GM06990 (cell line): ENCODE results near the gene ZDHHC14.

Experiments used
- DNase-seq: peaks from one replicate; pipeline ENCODE4 v3.0.0-alpha.2; 2011; ENCODE audit not compliant: insufficient read length; ENCODE audit errors: extremely low read depth
- H3K27me3 ChIP-seq: replicated peaks from 2 replicates; pipeline ENCODE4 v1.6.0; 2011; ENCODE audit warnings: low read length; ENCODE audit not compliant: control insufficient read depth, insufficient read depth
- H3K36me3 ChIP-seq: 2 replicates; pipeline ENCODE4 v1.5.1; 2011; ENCODE audit warnings: low read length; ENCODE audit not compliant: control insufficient read depth, insufficient read depth
- H3K4me3 ChIP-seq: replicated peaks from 2 replicates; pipeline ENCODE4 v1.5.1; 2011; ENCODE audit warnings: low read depth, mild to moderate bottlenecking, control low read depth, low read length
- CTCF ChIP-seq: IDR thresholded peaks from 2 replicates; pipeline ENCODE4 v1.5.1; 2011; ENCODE audit warnings: low read length, control low read depth, mild to moderate bottlenecking, inconsistent platforms; ENCODE audit not compliant: insufficient read depth, poor library complexity, severe bottlenecking

The ZDHHC14 gene

DNA sequence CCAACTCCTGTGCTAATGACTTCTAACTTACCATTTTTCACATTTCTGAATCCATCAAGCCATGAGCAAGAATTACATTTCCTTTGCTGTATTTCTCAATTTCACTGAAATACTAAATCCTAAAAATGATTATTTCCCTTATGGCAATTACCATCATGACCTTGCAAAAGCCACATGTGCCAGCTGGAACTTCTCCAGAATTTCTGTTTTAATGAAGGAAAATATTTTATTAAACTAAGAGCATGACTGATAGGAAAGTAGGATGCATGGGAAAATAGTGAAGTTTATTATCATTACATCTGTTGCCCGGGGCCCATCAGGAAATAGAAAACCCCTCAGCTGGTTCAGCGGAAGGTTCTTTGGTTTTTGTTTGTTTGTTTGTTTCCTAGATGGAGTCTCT is 43.2 kb upstream of the ZDHHC14 start:
- H3K36me3 ChIP-seq = no peaks in the 10 kb centered on the region
- TF ChIP-seq CTCF = no peak
- DNase-seq = no peak
- H3K27me3 ChIP-seq = no peaks in the 10 kb centered on the region; the same call in 1 of the 2 replicates
- H3K4me3 ChIP-seq = no peak overlapping the region

GRCh38 chr6:157339432-157339831 is 41.6 kb upstream of the ZDHHC14 start:
- Histone ChIP-seq H3K27me3 (no peaks in the 10 kb centered on the region; the same call in 1 of the 2 replicates), H3K36me3 (no peaks in the 10 kb centered on the region), H3K4me3 (no peak overlapping the region)
- peak; percentile 28 for TF ChIP-seq CTCF
- DNase-seq = no peak

DNA sequence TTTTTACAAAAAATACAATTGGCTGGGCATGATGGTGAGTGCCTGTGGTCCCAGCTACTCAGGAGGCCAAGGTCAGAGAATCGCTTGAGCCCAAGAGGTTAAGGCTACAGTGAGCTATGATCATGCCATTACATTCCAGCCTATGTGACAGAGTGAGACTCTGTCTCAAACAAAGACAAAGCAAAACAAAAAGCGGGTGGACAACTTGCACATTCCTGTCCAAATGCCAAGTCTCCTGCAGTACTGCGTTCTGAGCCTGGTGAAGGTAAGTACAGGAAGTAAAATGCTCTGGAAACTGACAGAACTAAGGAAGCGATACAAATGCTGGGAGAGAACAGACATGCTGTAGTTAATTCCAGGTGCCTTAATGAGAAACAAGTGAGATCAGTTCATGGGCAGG is 37.3 kb upstream of the ZDHHC14 start:
- DNase-seq = no peak
- H3K36me3 ChIP-seq = no peaks in the 10 kb centered on the region
- TF ChIP-seq CTCF = no peak
- H3K27me3 ChIP-seq = peaks cover 3% of the 10 kb centered on the region
- no peak overlapping the region for H3K4me3 ChIP-seq

DNA sequence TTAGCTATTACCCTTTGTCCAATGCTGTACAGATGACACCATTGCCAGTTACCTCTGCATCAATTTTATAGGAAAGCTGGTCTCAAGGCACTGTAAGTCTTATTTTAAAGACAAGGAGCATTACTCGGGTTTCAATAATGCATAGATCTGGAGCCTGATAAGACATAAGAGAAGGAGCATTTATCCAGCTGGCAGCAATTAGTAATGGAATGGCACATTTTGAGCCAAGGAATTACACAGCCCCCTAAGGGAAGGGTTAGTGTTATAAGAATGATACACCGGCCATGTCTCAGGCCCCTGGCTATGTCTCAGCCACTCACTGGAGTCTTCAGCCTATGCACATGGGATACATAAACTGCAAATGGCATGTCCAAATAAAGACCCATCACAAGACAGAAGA is 34.6 kb upstream of the ZDHHC14 start:
- H3K27me3 ChIP-seq = peaks cover 3% of the 10 kb centered on the region
- no peaks in the 10 kb centered on the region for H3K36me3 ChIP-seq
- no peak for TF ChIP-seq CTCF
- no peak for DNase-seq
- H3K4me3 ChIP-seq = no peak overlapping the region

GRCh38 chr6:157358287-157358686 is 22.7 kb upstream of the ZDHHC14 start:
- no peaks in the 10 kb centered on the region for H3K36me3 ChIP-seq
- no peak for TF ChIP-seq CTCF
- no peak overlapping the region for H3K4me3 ChIP-seq
- no peaks in the 10 kb centered on the region; the same call in 1 of the 2 replicates for H3K27me3 ChIP-seq
- DNase-seq = no peak

GRCh38 chr6:157361886-157362285 is 19.1 kb upstream of the ZDHHC14 start:
- DNase-seq = no peak
- Histone ChIP-seq H3K4me3 (no peak overlapping the region), H3K36me3 (no peaks in the 10 kb centered on the region), H3K27me3 (no peaks in the 10 kb centered on the region; the same call in 1 of the 2 replicates)
- no peak for TF ChIP-seq CTCF
